Activated CD8-positive, alpha-beta memory T cell treated with anti-CD3 and anti-CD28 coated beads, Interleukin-2, amount 50 U/mL, for 1 hour (primary cell): ENCODE results near the gene CCDC92B.
"Not testable (repeated sequence)": the region's sequence is repeated elsewhere in the genome, so short reads cannot be mapped to it uniquely, and the experiment has no call there.

ENCODE experiments used
- DNase-seq: peaks from one replicate; pipeline ENCODE4 v3.0.0-alpha.2; 2020; ENCODE audit errors: extremely low read depth

The CCDC92B gene

DNA sequence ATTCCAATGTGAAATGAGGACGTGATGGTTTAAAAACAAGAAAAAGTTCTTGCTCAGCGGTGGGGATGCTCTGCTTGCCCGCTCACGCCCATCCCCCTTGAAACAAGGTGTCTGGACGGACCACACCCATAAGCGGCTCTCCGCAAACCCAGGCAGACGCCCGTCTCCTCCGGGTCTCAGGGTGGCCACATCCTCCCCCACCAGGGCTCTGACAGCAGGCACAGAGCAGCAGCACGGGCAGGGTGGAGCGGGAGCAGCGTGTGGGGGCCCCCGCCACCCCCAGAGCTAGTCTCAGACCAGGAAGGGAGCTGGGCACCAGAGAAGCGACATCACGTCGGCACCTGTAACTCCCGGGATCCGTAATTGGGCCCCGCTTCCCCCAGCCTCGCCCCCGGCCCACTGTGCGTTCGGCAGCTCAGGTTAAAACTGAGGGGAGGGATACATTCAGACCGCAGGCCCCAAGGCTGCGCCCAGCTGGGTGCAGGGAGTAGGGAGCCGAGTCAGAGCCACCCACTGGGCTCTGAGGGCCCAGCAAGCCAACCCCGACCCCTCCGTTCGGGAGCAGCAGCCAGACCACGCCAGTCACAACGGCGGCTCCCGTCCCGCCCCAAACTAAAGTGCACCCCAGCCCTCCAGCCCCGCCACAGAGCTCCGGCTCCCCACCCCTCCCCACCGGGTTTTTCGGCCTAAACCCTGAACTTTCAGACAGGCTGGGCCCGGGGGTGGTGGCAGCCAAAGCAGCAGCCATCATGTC, 59.9 kb downstream of the CCDC92B start:
- DNase-seq: no peak

DNA sequence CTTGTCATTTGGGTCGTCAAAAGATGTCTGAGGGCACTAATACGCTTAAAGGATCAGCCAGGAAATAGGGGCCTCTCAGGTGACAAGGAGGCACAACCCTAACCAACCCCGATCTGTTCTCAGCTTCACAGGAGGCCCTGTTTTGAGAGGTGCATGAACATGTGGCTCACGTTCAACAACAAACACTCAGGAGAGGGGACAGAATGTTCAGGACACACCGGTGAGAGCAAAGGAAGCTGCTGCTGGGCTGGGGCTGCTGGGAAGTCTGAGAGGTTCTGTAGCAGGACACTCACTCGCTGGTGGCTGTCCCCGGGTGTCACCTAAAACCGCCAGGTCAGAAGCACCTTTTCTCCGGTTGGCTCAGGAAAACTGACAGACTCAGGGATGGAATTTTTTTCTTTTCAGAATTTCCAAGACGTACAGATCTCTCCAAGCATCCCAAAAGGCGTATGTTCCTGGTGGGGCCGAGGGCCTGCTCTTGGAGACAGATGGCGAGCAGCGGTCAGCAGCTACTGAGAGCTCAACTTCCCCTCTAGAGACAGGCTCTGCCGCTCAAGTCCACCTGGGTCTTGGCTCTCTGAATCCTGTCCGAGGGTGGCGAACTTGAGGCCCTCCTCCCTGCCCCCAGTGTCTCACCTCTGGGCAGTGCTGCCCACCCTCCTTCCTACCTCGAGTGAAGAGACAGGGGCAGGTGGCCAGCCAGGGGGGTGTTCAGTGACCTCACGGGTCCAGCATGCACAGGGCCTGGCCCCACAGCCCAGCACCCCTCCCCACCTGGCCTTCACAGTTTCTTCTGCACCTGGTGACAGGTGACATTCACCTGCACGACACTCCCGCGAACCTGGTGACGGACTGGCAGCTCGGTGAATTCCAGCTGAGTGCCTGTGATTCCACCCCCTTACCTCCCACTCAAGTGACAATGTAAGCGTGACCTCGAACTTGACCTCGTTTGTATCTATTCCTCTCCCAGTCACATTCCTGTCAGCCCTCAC, 60.8 kb downstream of the CCDC92B start:
- no peak for DNase-seq

DNA sequence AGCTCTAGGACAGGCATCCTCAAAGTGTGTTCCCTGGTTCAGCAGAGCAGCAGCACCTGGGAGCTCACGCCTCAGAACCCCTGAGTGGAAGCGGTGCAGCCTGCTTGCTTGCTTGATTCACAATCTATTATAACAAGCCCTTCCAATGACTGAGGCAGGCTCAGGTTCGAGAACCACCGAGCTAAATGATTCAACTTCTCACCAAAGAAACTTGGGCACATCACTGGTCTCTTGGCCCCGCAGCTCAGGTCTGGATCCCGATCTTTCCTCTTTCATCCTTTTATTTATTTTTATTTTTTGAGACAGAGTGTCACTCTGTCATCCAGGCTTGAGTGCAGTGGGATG, 62.4 kb downstream of the CCDC92B start:
- DNase-seq: no peak

DNA sequence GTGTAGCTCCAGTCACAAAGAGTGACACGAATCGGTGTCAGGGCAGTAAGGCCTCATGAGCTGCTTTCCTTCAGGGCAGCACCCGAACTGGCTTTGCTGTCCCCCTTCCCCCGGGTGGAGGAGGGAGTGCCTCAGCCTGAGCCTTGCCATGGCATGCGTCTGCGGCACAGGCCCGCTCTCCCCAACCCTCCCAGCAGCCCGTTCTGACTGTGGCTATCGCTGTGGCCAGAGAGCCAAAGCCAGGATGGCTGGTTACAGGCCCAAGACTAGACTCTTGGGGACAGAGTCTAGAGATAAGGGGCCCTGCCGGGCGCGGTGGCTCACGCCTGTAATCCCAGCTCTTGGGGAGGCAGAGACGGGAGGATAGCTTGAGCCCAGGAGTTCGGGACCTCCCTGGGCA, 63.8 kb downstream of the CCDC92B start:
- no peak for DNase-seq

GRCh38 chr17:2684549-2684948, 64.9 kb downstream of the CCDC92B start:
- no peak for DNase-seq

DNA sequence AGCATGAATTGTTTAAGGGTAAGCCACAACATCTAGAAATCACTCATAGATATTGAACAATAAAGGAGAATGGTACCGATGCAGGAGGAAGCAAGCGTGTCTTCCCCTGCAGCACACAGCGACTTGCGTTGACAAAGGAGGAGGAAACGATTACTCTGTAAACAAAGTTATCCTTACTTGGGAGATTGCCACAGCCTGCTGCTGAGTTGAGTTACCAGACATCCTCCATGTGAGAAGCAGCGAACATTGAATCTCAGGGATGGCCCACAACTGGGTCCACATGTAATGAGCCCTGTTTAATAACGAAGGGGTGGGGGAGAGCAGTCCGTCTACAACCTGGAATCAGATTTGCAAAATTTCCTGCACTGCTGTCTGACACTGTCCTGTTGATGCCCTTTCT, 65.5 kb downstream of the CCDC92B start:
- no peak for DNase-seq

GRCh38 chr17:2682176-2682938, 67.1 kb downstream of the CCDC92B start:
- DNase-seq: no peak

- DNase-seq: no peak
Measured at GRCh38 chr17:2681650-2682049, 67.8 kb downstream of the CCDC92B start.

DNA sequence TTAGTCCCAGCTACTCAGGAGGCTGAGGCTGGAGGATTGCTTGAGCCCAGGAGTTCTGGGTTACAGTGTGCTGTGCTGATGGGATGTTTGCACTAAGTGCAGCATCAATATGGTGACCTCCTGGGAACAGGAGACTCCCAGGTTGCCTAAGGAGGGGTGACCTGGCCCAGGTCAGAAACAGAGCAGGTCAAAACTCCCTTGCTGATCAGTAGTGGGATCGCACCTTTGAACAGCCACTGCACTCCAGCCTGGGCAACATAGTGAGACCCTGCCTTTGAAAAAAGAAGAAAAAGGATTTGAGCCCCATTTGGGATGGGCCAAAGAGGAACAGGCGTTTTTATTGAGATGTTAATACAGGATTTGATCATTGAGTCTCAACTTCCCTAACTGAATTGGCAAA, 68.5 kb downstream of the CCDC92B start:
- DNase-seq: no peak

DNA sequence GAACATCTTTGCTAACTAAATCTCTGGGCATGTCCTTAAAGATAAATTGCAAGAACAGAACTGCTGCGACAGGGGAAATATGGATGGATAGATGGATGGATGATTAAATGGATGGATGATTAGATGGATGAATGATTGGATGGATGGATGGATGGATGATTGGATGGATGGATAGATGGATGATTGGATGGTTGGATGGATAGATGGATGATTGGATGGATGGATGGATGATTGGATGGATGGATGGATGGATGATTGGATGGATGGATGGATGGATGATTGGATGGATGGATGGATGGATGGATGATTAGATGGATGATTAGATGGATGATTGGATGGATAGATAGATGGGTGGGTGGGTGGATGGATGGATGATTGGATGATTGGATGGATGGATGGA, 70.2 kb downstream of the CCDC92B start:
- DNase-seq: not testable (repeated sequence)
